Choroid plexus epithelial cell (primary cell): ENCODE measurements around the gene IL31.

Experiments used
- DNase-seq: peaks from one replicate; pipeline ENCODE4 v3.0.0-alpha.2; 2010; ENCODE audit warnings: low read depth
- H3K4me3 ChIP-seq: 2 replicates; pipeline ENCODE4 v1.5.1; 2011; ENCODE audit warnings: low read depth, mild to moderate bottlenecking, control low read depth, low read length, moderate library complexity
- CTCF ChIP-seq: conservative IDR thresholded peaks from 2 replicates; pipeline ENCODE4 v1.5.1; 2011; ENCODE audit warnings: low read depth, mild to moderate bottlenecking, control low read depth, inconsistent platforms, low read length, moderate library complexity

Gene IL31

GRCh38 chr12:122174155-122174845, at the start of gene IL31:
Gene IL31 (minus strand): TSS chr12:122174221. CDS start chr12:122174172, 49 bp downstream.
- TF ChIP-seq CTCF, result no peak
- no peak for DNase-seq
- no peak within 1 kb of the TSS for H3K4me3 ChIP-seq

GRCh38 chr12:122216445-122216844, 42.4 kb upstream of the IL31 start:
- no peak for TF ChIP-seq CTCF
- no peak overlapping the region for H3K4me3 ChIP-seq
- no peak for DNase-seq

- no peak for DNase-seq
- H3K4me3 ChIP-seq, result no peak overlapping the region
- TF ChIP-seq CTCF, result no peak
These were observed 41.8 kb upstream of the IL31 start for GRCh38 chr12:122215771-122216170.

- TF ChIP-seq CTCF, result no peak
- DNase-seq, result no peak
- H3K4me3 ChIP-seq, result no peak overlapping the region
These were observed 34.2 kb upstream of the IL31 start for GRCh38 chr12:122208073-122208820.

- H3K4me3 ChIP-seq, result no peak overlapping the region
- no peak for DNase-seq
- no peak for TF ChIP-seq CTCF
These were observed 33.4 kb upstream of the IL31 start for GRCh38 chr12:122207391-122207790.

GRCh38 chr12:122206976-122207375, 33.0 kb upstream of the IL31 start:
- no peak for TF ChIP-seq CTCF
- H3K4me3 ChIP-seq, result no peak overlapping the region
- no peak for DNase-seq
